ENCODE data around the gene CAVIN3.

The CAVIN3 gene

GRCh38 chr11:6332066-6332465 lies 11.8 kb upstream of the CAVIN3 start:
- TF ChIP-seq CTCF (IDR thresholded peaks at IDR 0.05; ENCODE audit: insufficient read depth, low read length, missing control alignments): no peak
- no peak for DNase-seq (ENCODE audit: low read depth, low spot score)
- H3K4me3 ChIP-seq (ENCODE audit: low read depth, low read length): no peak overlapping the region
- POLR2A ChIA-PET: interaction anchor here (0.6 kb wide), 1 partner anchor 111 kb away, joined by 3 read pairs; no protein-coding TSS in a partner anchor
- CTCF ChIA-PET: no interaction called here

- DNase-seq (ENCODE audit: low read depth, low spot score): no peak
- H3K4me3 ChIP-seq (ENCODE audit: low read depth, low read length): no peak overlapping the region
- ChIA-PET POLR2A (interaction anchor here (1.4 kb wide), 1 partner anchor 8 kb away, joined by 4 read pairs; the partner anchor contains the start of gene CAVIN3), CTCF (interaction anchor here (1.1 to 5.4 kb wide), 6 partner anchors 12 to 77 kb away, joined by 3 to 31 read pairs (median 12); no protein-coding TSS in a partner anchor)
- no peak for TF ChIP-seq CTCF (IDR thresholded peaks at IDR 0.05; ENCODE audit: insufficient read depth, low read length, missing control alignments)
Observed at GRCh38 chr11:6328321-6328720, 8.0 kb upstream of the CAVIN3 start.

- no peak for DNase-seq (ENCODE audit: low read depth, low spot score)
- H3K4me3 ChIP-seq (ENCODE audit: low read depth, low read length): no peak overlapping the region
- TF ChIP-seq CTCF (IDR thresholded peaks at IDR 0.05; ENCODE audit: insufficient read depth, low read length, missing control alignments): no peak
- CTCF ChIA-PET: interaction anchor here (1.1 to 5.4 kb wide), 7 partner anchors 10 to 77 kb away, joined by 3 to 31 read pairs (median 6); no protein-coding TSS in a partner anchor
- POLR2A ChIA-PET: interaction anchor here (1.4 kb wide), 1 partner anchor 8 kb away, joined by 4 read pairs; the partner anchor contains the start of gene CAVIN3
Observed at GRCh38 chr11:6327806-6328205, 7.5 kb upstream of the CAVIN3 start.

- no peak overlapping the region for H3K4me3 ChIP-seq (ENCODE audit: low read depth, low read length)
- ChIA-PET CTCF (interaction anchor here (1.1 to 5.4 kb wide), 7 partner anchors 9 to 76 kb away, joined by 3 to 31 read pairs (median 6); no protein-coding TSS in a partner anchor), POLR2A (no interaction called here)
- TF ChIP-seq CTCF (IDR thresholded peaks at IDR 0.05; ENCODE audit: insufficient read depth, low read length, missing control alignments): no peak
- no peak for DNase-seq (ENCODE audit: low read depth, low spot score)
Observed at GRCh38 chr11:6326985-6327384, 6.7 kb upstream of the CAVIN3 start.

GRCh38 chr11:6326303-6326702 lies 6.0 kb upstream of the CAVIN3 start:
- ChIA-PET CTCF (interaction anchor here (1.4 to 5.4 kb wide), 5 partner anchors 10 to 75 kb away, joined by 4 to 31 read pairs (median 17); no protein-coding TSS in a partner anchor), POLR2A (no interaction called here)
- no peak for DNase-seq (ENCODE audit: low read depth, low spot score)
- no peak for TF ChIP-seq CTCF (IDR thresholded peaks at IDR 0.05; ENCODE audit: insufficient read depth, low read length, missing control alignments)
- H3K4me3 ChIP-seq (ENCODE audit: low read depth, low read length): no peak overlapping the region

GRCh38 chr11:6323291-6323905 lies 3.1 kb upstream of the CAVIN3 start:
- TF ChIP-seq CTCF (IDR thresholded peaks at IDR 0.05; ENCODE audit: insufficient read depth, low read length, missing control alignments): no peak
- ChIA-PET POLR2A (no interaction called here), CTCF (interaction anchor here (12.5 to 13.4 kb wide), 2 partner anchors 28 to 39 kb away, joined by 92 to 180 read pairs; no protein-coding TSS in a partner anchor)
- H3K4me3 ChIP-seq (ENCODE audit: low read depth, low read length): no peak overlapping the region
- DNase-seq (ENCODE audit: low read depth, low spot score): no peak
